ENCODE results near the gene STUM. TPM values are rescaled to one million over a fixed set of nuclear protein-coding genes. Genes with fewer than 3 reads are reported as not detected.
A peak's percentile ranks its signal among the peaks of the same experiment; 100 is the strongest.

STUM gene
- total and polyA plus RNA-seq, 2 experiments from 2014 or later: 0.71 to 7.6 TPM

- H3K9me3 ChIP-seq (ENCODE audit: low read depth): no peaks in the 10 kb centered on the region
- H3K4me3 ChIP-seq: no peak overlapping the region
- no peak for DNase-seq (ENCODE audit: low read depth in 1 of 2, low spot score in 1 of 2)
- no peaks in the 10 kb centered on the region for H3K36me3 ChIP-seq
- no peaks in the 10 kb centered on the region for H3K27me3 ChIP-seq
- no peak overlapping the region for H3K27ac ChIP-seq
- TF ChIP-seq CTCF (IDR thresholded peaks at IDR 0.05; ENCODE audit: low read depth, low read length): no peak
- peaks cover 22% of the 10 kb centered on the region for H3K4me1 ChIP-seq (ENCODE audit: low read depth)
These were observed 51.2 kb downstream of the STUM start for GRCh38 chr1:226599636-226600238.

GRCh38 chr1:226600254-226600653 lies 51.7 kb downstream of the STUM start:
- TF ChIP-seq CTCF (IDR thresholded peaks at IDR 0.05; ENCODE audit: low read depth, low read length): no peak
- Histone ChIP-seq H3K36me3 (no peaks in the 10 kb centered on the region), H3K27me3 (no peaks in the 10 kb centered on the region), H3K4me1 (ENCODE audit: low read depth) (peaks cover 27% of the 10 kb centered on the region), H3K27ac (no peak overlapping the region), H3K4me3 (no peak overlapping the region), H3K9me3 (ENCODE audit: low read depth) (no peaks in the 10 kb centered on the region)
- DNase-seq (ENCODE audit: low read depth in 1 of 2, low spot score in 1 of 2): no peak

GRCh38 chr1:226601456-226601855 lies 52.9 kb downstream of the STUM start:
- no peak for TF ChIP-seq CTCF (IDR thresholded peaks at IDR 0.05; ENCODE audit: low read depth, low read length)
- no peaks in the 10 kb centered on the region for H3K36me3 ChIP-seq
- no peak overlapping the region for H3K4me3 ChIP-seq
- peaks cover 39% of the 10 kb centered on the region for H3K4me1 ChIP-seq (ENCODE audit: low read depth)
- no peak for DNase-seq (ENCODE audit: low read depth in 1 of 2, low spot score in 1 of 2)
- no peak overlapping the region for H3K27ac ChIP-seq
- H3K9me3 ChIP-seq (ENCODE audit: low read depth): no peaks in the 10 kb centered on the region
- no peaks in the 10 kb centered on the region for H3K27me3 ChIP-seq

- Histone ChIP-seq H3K36me3 (no peaks in the 10 kb centered on the region), H3K27me3 (no peaks in the 10 kb centered on the region), H3K9me3 (ENCODE audit: low read depth) (no peaks in the 10 kb centered on the region), H3K4me3 (no peak overlapping the region), H3K27ac (no peak overlapping the region), H3K4me1 (ENCODE audit: low read depth) (peaks cover 46% of the 10 kb centered on the region)
- TF ChIP-seq CTCF (IDR thresholded peaks at IDR 0.05; ENCODE audit: low read depth, low read length): no peak
- peak in 1 of 2 donors; percentile 95 for DNase-seq (ENCODE audit: low read depth in 1 of 2, low spot score in 1 of 2)
These were observed 53.8 kb downstream of the STUM start for GRCh38 chr1:226602186-226603021.

- H3K27me3 ChIP-seq: no peaks in the 10 kb centered on the region
- H3K9me3 ChIP-seq (ENCODE audit: low read depth): no peaks in the 10 kb centered on the region
- peaks cover 46% of the 10 kb centered on the region for H3K4me1 ChIP-seq (ENCODE audit: low read depth)
- H3K36me3 ChIP-seq: no peaks in the 10 kb centered on the region
- TF ChIP-seq CTCF (IDR thresholded peaks at IDR 0.05; ENCODE audit: low read depth, low read length): no peak
- DNase-seq (ENCODE audit: low read depth in 1 of 2, low spot score in 1 of 2): peak in 1 of 2 donors; percentile 80
- H3K4me3 ChIP-seq: no peak overlapping the region
- peak overlapping the region; percentile 7 for H3K27ac ChIP-seq
These were observed 54.7 kb downstream of the STUM start for GRCh38 chr1:226603022-226603857.
